HepG2 (cell line): ENCODE measurements around the gene LY6G5B.

Experiments
- ARNT ChIP-seq: fragments of 450-650 bp; IDR thresholded peaks from 2 replicates; pipeline ENCODE4 v1.6.1; 2017
- CTCF ChIP-seq: sonication (generic); formaldehyde crosslinking; IDR thresholded peaks from 2 replicates; pipeline ENCODE4 v1.5.0; 2020; ENCODE audit warnings: mild to moderate bottlenecking, missing genetic modification reagents, moderate library complexity
- NR2C2 ChIP-seq: sonication (generic); formaldehyde crosslinking; IDR thresholded peaks from 2 replicates; pipeline ENCODE4 v1.4.0; 2020; ENCODE audit warnings: missing genetic modification reagents, mild to moderate bottlenecking, moderate library complexity, borderline replicate concordance
- PAX8 ChIP-seq: sonication (generic); formaldehyde crosslinking; IDR thresholded peaks from 2 replicates; pipeline ENCODE4 v1.8.0; 2022; ENCODE audit warnings: mild to moderate bottlenecking, missing genetic modification reagents, borderline replicate concordance
- POLR2A ChIP-seq, 2 experiments: IDR thresholded peaks; 2 replicates each; pipeline ENCODE4 v1.6.1; 2011; ENCODE audit warnings: low read depth in 2 of 2, low read length in 2 of 2, mild to moderate bottlenecking in 1 of 2, moderate library complexity in 1 of 2; ENCODE audit not compliant: insufficient read depth in 1 of 2
- POLR2G ChIP-seq: fragments of 200-400 bp; formaldehyde crosslinking; IDR thresholded peaks from 2 replicates; pipeline ENCODE4 v1.6.1; 2018; ENCODE audit warnings: mild to moderate bottlenecking, low read depth, low read length, moderate library complexity
- SMARCC2 ChIP-seq: fragments of 450-650 bp; IDR thresholded peaks from 2 replicates; pipeline ENCODE4 v1.6.1; 2017; ENCODE audit warnings: antibody characterized with exemption, mild to moderate bottlenecking
- WIZ ChIP-seq: sonication (generic); formaldehyde crosslinking; IDR thresholded peaks from 2 replicates; pipeline ENCODE4 v1.5.1; 2020; ENCODE audit warnings: mild to moderate bottlenecking, missing genetic modification reagents
- YY1 ChIP-seq: IDR thresholded peaks from 2 replicates; pipeline ENCODE4 v1.6.1; 2011; ENCODE audit warnings: low read length, low read depth, moderate library complexity, mild to moderate bottlenecking; ENCODE audit not compliant: insufficient read depth, insufficient replicate concordance
- ZKSCAN1 ChIP-seq: fragments of 150-350 bp; IDR thresholded peaks from 2 replicates; pipeline ENCODE4 v1.6.1; 2014; ENCODE audit warnings: low read length
- ZNF891 ChIP-seq: sonication (generic); formaldehyde crosslinking; IDR thresholded peaks from 2 replicates; pipeline ENCODE4 v1.5.0; 2020; ENCODE audit warnings: mild to moderate bottlenecking, missing genetic modification reagents

DNA sequence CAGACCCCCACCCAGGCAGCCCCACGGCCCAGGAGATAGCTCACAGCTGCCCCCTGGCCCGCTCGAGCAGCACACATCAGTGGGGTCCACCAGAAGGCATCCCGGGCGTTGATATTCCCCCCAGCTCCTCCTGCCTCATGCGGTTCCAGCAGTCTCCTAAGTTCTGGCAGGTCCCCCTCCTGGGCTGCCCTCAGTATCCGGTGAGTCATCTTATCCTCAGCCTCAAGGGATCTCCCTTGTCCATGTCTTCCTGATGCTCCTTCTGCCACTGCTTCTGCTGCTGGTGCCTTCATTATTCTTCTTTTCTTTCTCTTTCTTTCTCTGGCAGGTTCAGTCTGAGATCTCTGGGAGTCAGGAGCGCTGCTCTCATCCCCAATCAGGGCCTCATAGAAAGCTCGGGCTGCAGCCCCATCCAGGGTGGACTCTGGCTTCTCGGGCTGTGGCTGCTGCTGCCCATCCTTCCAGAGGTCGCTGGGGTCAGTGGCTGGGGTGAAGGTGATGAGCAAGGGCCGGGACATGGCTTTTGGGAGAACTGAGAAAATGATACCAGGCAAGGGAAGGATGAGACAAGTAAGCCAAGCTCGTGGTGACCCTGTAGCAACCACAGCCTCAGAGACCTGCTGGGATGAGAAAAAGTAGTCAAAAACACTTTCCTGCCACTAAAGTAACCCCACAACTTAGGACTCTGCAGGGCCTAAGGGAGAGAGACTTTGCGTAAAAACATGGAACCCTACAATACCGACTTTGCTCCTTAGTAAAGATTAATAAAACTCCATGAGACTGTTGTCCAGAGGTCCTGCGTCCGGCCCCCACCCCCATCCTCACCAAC lies 5.6 kb upstream of the LY6G5B start:
- TF ChIP-seq ZNF891 (CRISPR knock-in tag) (no peak), POLR2G (0 out of 2 replicates have a peak, but pooled peaks have one; percentile 6), ZKSCAN1 (no peak), CTCF (CRISPR knock-in tag) (peak; percentile 46), SMARCC2 (no peak), WIZ (CRISPR knock-in tag) (no peak), ARNT (no peak), PAX8 (CRISPR knock-in tag) (no peak), NR2C2 (no peak), YY1 (no peak), POLR2A (IDR thresholded peaks at IDR 0.05; ENCODE audit: insufficient read depth in 1 of 2, low read depth in 2 of 2, low read length in 2 of 2) (no peak)
